ENCODE results near the gene CTTNBP2NL. TPM values are rescaled to one million over a fixed set of nuclear protein-coding genes. Genes with fewer than 3 reads are reported as not detected.

The CTTNBP2NL gene
- total RNA-seq, 3 donors from 2014 or later: 61.4 to 90.2 (median 79.6) TPM

DNA sequence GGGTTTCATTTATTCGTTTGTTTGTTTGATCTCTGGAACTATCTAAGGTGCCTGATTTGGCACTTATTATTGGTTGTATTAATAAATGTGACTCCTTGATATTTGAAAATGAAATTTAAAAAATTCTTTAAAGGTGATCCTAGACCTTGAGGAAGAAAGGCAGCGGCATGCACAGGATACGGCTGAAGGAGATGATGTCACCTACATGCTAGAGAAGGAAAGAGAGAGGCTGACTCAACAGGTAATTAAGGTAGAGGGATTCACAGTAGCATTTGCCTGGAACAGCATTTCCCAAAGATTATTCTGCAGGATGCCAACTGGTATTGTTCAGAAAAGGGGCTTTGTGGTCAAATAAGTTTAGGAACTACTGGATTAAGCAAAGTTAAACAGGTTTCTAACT is 58.3 kb downstream of the CTTNBP2NL start:
- H3K36me3 ChIP-seq (ENCODE audit: low read depth): peaks cover 4% of the 10 kb centered on the region
- no peak for ATAC-seq

DNA sequence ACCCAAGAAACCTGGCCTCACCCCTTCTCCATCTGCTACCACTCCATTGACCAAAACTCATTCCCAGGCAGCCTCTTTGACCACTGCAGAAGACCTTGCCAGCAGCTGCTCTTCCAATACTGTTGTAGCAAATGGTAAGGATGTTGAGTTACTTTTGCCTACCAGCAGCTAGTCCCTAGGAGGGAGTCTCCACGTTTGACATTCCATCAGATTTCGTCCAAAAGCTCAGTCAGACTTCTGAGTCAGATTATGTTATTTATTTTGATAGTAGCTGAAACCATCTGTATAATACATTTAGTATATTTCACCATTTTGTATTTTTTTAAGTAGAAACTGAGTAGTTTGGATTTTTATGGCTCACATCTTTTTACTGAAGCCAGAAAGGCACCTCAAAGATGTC is 61.2 kb downstream of the CTTNBP2NL start:
- H3K4me3 ChIP-seq: no peak overlapping the region
- intact Hi-C loops (cut with DNase I, micrococcal nuclease): no loop called here
- peaks cover 4% of the 10 kb centered on the region for H3K36me3 ChIP-seq (ENCODE audit: low read depth)

More for the DNA sequence above, 58.3 kb downstream of the CTTNBP2NL start:
- TF ChIP-seq, protein P1, sequence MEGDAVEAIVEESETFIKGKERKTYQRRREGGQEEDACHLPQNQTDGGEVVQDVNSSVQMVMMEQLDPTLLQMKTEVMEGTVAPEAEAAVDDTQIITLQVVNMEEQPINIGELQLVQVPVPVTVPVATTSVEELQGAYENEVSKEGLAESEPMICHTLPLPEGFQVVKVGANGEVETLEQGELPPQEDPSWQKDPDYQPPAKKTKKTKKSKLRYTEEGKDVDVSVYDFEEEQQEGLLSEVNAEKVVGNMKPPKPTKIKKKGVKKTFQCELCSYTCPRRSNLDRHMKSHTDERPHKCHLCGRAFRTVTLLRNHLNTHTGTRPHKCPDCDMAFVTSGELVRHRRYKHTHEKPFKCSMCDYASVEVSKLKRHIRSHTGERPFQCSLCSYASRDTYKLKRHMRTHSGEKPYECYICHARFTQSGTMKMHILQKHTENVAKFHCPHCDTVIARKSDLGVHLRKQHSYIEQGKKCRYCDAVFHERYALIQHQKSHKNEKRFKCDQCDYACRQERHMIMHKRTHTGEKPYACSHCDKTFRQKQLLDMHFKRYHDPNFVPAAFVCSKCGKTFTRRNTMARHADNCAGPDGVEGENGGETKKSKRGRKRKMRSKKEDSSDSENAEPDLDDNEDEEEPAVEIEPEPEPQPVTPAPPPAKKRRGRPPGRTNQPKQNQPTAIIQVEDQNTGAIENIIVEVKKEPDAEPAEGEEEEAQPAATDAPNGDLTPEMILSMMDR (IDR thresholded peaks at IDR 0.05): no peak
- Histone ChIP-seq H3K4me3 (no peak overlapping the region), H3K9me3 (no peaks in the 10 kb centered on the region), H3K4me1 (ENCODE audit: low read depth) (no peaks in the 10 kb centered on the region)
- intact Hi-C loops (cut with DNase I, micrococcal nuclease): loop anchor here in 1 of 2 donors (5.0 kb wide), 1 partner anchor 52 kb away; no protein-coding TSS in a partner anchor
- DNase-seq: no peak

DNA sequence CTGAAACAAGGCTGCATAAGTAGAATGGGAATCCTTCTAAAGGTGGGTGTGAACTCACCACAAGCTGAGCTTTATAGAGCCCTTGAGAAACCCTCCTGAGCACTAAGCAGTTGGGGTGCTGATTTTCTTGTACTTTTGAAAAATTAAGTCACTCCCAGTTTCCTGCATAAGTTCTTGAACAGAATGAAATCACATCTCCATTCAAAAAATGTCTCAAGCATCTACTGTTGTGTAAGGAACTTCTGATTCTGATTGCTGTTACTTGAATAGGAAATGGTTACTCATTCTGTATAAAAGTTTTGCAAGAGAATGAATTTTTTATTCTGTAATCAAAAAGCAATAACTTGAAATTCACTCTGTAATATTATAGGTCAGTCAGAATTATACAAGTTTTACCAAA is 61.9 kb downstream of the CTTNBP2NL start:
- TF ChIP-seq, protein P1 (IDR thresholded peaks at IDR 0.05): no peak
- Histone ChIP-seq H3K4me3 (no peak overlapping the region), H3K4me1 (ENCODE audit: low read depth) (peaks cover 7% of the 10 kb centered on the region), H3K9me3 (no peaks in the 10 kb centered on the region), H3K36me3 (ENCODE audit: low read depth) (peaks cover 4% of the 10 kb centered on the region)
- ATAC-seq (no peak), DNase-seq (no peak)
- intact Hi-C loops (cut with DNase I, micrococcal nuclease): no loop called here

More for the DNA sequence above, 61.2 kb downstream of the CTTNBP2NL start:
- peaks cover 7% of the 10 kb centered on the region for H3K4me1 ChIP-seq (ENCODE audit: low read depth)
- DNase-seq (no peak), ATAC-seq (no peak)
- TF ChIP-seq, protein P1 (IDR thresholded peaks at IDR 0.05): no peak
- no peaks in the 10 kb centered on the region for H3K9me3 ChIP-seq

DNA sequence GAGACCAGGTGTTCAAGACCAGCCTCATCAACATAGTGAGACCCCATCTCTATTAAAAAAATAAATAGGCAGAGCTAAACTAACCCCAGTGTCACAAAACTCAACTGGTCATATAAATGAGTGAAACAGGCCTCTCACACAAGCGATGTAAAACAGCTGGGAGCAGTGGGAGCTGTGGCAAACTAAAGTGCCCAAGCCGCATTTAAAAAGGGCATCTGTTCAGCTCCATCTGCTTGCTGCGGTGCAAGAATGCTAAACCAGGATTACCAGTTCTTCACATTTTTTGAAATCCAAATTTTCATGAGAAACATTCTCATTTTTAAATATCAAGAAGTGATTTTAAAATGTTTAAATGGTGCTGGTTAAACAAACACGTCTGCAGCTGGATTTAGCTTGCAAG is 62.7 kb downstream of the CTTNBP2NL start:
- no peaks in the 10 kb centered on the region for H3K9me3 ChIP-seq
- H3K36me3 ChIP-seq (ENCODE audit: low read depth): peaks cover 4% of the 10 kb centered on the region
- no peak for ATAC-seq
- H3K4me1 ChIP-seq (ENCODE audit: low read depth): peaks cover 7% of the 10 kb centered on the region
- no peak for DNase-seq
- no peak overlapping the region for H3K4me3 ChIP-seq
- intact Hi-C loops (cut with DNase I, micrococcal nuclease): no loop called here
- TF ChIP-seq, protein P1 (IDR thresholded peaks at IDR 0.05): no peak

DNA sequence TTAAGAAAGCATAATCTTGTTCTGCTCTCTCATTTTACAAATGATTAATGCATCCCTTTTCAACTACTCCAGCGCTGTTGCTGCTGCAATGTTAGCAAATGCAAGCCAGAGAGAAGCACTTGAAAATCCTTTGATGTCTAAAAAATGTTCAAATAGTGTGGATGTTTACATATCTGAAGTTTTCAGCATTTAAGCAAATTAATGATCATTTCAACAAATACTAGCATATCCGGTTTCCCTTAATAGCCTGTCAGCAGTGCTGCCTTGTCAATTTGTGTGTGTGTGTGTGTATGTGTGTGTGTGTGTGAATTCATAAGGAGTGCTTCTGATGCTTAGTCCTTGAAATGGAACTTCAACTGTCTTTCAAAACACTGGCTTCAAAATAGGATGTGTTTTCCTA is 64.6 kb downstream of the CTTNBP2NL start:
- ATAC-seq (no peak), DNase-seq (no peak)
- TF ChIP-seq, protein P1 (IDR thresholded peaks at IDR 0.05): no peak
- intact Hi-C loops (cut with DNase I, micrococcal nuclease): no loop called here
- H3K36me3 ChIP-seq (ENCODE audit: low read depth): peaks cover 4% of the 10 kb centered on the region
- no peak overlapping the region for H3K4me3 ChIP-seq
- H3K9me3 ChIP-seq: no peaks in the 10 kb centered on the region
- H3K4me1 ChIP-seq (ENCODE audit: low read depth): peaks cover 9% of the 10 kb centered on the region
